HG03097 (cell line): ENCODE data around the gene GPSM1.

ENCODE experiments used
- ATAC-seq: cut with Tn5 transposase; IDR thresholded peaks from one replicate; pipeline ENCODE4 v1.9.1; 2021; ENCODE audit not compliant: unreplicated experiment, low FRiP score

GPSM1 gene

DNA sequence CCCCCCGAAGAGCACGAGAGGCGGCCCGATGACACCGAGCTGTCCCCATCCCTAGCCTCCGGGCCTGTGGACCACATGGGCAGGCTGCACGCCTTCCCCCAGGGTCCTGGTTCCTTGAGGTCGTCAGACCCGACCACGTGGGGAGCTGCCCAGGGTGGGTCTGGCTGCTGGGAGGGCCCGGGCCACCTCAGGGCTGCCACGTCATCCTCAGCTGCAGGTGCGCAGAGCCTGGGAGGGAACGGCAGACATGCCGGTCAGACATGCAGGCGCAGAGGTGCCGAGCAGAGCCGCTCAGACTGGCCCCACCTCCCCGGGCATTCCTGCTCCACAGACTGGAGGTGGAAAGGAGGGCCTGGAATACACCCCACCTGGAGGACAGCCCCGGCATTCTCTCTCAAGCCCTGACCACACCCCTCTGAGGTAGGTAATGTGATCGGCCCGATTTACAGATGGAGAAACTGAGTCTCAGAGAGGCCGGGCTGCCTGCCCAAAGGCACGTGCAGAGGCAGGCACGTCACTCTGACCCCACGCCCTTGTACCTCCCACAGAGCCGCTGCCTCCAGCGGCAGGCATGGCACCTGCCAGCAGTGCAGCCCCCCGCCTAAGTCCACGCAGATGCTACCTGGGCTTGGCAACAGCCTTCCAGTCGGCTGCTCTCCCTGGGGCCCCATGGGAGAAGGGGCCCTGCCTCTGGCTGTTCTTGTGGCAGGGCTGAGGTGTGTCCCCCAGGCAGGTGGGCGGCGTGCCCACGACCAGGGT, 24.1 kb upstream of the GPSM1 start:
- no peak for ATAC-seq

DNA sequence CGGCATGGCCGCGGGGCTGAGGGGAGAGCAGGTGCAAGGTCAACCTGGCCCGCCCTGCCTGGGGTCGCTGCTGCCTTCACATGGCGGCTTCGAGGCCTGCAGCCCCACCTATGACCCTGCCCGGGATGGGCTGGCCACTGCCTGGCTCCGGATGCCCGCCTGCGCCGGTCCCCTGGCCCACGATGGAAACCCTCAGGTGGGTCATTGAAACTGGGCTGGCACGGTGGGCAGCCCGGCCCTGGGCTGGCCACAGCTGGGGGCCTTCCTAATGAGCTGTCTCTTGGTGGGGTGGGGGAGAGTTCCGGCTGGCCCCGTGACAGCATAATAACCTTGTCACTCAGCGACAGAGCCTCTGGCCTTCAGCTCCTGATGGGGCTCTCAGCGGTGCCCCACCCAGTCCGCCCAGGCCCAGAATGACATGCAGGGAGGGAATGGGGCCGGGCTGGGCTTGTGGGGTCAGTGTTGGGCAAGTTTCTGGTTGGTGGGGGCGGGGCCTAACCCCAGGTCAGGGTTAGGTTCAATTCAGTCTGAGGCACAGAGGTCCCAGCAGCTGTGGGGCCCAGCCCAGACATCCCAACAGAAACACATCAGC, 23.4 kb upstream of the GPSM1 start, which contains the start of gene CCDC187:
TSS of gene CCDC187 (minus strand) at position 270 of the 592 bp plus-strand sequence. CDS start at position 6, 264 bp downstream.
- no peak for ATAC-seq

DNA sequence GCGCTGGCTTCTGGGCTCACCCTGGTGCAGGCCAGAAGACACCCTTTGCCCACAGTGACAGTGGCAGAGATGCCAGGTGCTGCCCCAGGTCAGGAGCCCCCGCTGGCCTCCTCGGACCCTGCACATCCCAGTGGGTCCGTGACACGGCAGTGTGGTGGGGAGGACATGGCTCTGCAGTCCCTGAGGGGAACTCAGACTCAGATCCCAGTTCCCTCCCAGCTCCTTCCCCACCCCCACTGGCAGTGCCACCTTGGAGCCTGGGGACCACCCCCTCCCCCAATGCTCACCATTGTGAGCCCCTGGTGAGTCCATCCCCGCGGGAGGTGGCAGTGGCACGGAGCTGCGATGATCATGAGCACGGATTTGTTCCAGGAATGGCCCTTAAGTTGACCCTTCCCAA, 22.9 kb upstream of the GPSM1 start:
- no peak for ATAC-seq

DNA sequence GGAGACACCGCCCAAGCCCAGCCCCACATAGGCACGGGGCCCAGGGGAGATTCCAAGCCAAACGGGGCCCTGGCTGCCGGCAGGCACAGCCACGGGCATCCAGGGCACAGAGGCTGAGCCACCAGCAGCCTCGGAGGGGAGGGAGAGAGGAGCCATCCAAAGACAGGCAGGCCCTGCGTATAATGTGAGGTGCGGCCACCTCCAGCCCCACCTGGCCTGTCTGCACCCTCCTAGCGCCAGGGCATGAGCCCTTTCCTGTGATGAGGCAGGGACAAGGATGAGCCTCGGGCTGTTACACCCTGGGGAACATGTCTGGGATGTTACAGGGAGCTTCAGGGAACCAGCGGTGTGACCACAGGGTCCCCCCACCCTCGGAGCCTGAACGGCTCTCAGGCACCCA, 22.4 kb upstream of the GPSM1 start:
- ATAC-seq, result no peak

DNA sequence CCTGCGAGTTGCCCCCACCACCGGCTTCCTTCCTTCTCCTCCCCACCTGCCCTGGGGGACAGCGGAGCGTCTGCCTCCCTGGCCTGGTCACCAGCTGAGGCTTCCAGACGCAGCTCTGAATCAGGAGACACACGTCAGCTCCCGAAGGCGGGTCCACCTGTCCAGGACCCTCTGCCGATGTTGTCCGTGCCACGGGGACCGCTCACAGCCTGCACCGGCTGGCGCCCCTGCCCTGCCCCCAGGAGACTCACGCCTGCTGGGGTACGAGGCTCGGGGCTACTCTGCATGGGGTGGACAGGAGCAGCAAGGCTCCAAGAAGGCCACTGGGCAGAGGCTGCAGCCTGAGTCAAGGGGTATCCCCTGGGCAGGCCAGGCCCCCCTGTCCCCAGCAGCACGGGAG, 21.5 kb upstream of the GPSM1 start:
- ATAC-seq, result no peak

DNA sequence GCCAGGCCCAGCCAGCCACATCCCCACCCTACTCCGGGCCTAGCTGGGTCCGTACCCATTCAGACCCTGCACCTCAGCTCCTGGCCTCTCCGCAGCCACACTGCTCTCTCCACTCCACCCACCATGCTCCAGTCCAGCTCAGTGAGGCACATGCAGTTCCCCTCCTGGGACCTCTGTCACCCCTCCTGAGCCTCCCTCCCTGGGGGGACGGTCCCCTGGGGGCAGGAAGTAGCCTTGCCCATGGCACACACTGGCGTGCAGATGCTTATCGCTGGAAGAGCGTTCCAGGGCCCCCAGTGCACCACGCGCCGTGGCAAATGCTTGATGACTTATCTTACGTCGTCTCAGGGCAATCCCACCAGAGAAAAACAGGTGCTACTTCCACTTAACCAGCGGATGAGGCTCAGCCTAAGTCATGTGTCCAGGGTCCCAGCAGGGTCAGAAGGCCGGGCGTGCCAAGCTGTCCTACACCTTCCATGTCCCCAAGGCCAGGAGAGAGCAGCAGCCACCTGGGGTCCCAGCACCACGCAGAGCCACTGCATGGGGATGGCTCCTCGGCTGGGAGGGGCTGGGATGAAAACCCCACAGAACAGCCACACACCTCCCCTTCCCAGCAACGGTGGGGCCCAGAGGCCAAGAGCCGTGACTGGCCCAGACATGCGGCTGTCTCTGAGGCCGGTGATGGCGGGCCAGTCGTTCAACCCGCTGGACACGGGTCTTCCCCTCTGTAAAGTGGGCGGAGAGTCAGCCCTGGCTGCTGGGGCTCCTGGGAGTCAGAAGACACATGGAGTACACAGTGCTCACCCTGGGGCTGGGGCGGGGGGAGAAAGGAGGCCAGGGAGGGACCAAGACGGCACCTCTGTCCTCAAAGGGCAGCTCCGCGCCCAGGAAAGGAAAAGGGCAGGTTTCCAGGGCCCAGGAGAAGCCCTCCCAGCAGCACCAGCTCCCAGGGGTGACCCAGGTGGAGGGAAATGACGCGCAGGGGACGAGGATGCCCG, 20.8 kb upstream of the GPSM1 start:
- ATAC-seq, result no peak

DNA sequence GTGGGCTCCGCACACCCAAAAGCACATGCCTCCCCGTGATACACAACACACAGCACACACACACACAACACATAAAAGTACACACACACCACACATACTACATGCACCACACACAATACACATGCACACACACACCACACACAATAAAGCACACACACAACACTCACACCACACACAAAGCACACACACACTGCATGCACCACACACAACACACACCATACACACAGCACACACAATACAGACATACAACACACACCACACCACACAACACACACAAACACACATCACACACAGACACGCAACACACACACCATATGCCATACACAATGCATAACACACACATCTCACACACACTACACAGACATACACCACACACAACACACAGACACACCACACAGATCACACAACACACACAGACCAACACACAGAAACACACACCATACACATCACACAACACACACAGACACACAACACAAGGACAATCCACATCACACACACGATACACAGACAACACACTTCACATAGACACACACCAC, 20.1 kb upstream of the GPSM1 start:
- no peak for ATAC-seq

DNA sequence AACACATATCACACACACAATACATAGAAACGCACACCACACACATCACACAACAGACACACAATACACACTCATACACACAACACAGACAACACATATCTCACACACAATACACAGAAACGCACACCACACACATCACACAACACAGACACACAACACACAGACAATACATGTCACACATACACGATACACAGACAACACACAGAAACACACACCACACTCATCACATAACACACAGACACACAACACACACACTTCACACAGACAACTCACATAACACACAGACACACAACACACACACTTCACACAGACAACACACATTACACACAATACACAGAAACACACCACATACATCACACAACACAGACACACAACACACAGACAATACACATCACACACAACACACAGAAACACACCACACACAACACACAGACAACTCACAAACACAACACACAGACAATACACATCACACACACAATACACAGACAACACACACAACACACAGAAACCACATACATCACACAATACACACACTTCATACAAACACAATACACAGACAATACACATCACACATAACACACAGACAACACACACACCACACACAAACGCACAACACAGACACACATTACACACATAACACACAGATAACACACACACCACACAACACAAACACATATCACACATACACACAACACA, 19.2 kb upstream of the GPSM1 start:
- ATAC-seq, result no peak

DNA sequence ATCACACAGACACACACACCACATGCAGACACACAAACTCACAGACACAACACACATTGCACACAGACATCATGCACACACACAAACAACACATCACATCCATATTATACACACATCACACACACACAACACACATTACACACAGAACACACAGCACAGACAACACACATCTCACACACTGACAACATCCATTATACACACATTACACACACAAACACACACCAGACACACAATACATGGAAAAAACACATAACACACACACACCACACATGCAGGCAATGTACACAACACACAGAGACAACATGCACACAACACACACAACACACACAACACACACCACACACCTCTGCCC, 18.7 kb upstream of the GPSM1 start:
- no peak for ATAC-seq

DNA sequence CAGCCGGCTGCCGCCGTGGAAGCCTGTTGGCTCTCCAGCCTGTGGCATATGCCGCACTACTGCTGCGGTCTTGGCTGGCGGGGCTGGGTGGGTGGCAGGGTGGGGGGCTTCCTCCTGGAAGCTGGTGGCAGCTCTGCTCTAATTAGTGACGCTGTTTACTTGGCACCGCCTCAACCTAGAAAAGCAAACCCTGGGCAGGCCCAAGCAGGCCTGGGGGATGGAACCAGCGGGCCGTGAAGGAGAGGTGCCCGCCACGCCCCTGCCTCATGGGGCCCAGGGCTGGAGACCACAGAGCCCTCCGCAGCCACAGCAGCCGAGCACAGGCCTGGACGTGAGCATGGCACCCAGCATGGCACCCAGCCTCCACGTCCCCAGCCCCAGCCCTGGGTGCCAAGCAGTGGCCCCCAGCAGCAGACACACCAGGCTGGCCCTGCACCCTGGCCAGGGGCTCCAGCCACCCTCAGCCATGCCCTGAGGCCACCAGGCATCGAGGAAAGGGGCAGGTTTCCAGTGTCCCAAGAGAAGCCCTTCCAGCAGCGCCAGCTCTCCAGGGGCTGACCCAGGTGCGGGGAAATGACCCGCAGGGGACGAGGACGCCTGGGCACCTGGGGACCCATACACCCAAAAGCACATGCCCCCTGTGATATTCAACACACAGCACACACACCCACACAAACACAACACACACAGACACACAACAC, 18.1 kb upstream of the GPSM1 start:
- no peak for ATAC-seq

DNA sequence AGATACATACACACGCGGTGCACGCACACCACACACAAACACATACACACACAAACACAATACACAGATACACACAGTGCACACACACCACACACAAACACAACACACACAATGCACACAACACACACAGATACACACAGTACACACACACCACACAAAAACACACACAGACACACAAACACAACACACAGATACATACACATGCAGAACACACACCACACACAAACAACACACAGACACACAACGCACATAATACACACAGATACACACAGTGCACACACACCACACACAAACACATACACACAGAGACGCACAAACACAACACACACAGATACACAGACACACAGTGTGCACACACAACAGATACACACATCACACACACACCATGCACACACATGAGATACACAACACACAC, 17.5 kb upstream of the GPSM1 start:
- no peak for ATAC-seq

DNA sequence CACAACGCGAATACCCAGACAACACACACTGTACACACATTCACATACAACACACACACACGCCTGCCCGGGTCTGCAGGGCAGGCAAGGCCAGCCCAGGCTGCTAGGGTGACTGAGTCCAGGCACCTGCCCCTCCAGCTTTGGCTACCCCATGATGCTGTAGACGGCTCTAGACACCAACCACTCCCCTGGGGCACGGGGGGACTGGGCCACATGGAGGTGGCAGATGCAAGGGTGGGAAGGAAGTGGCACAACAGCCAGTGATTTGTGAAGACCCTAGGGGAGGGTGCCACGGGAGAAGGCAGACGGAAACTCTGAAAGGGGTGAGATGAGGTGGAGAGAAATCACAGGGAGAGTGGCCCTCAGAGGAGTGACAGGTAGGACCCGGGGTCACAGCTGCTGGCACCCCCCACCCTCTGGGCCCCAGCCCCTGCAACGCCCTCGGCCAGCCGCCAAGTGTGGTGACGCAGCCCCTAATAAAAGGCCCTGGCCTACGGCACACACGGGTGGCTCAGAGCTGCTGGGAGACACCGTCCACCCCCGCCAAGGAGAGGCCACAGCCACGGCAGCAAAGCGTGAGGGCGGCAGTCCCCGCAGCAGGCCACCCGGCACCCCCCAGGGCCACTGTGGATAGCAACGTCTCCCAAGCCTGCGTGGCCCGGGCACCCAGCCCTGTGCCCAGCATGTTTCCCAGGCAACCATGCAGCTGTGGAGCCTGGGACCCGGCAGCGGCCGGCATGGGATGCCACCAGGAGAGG, 16.9 kb upstream of the GPSM1 start:
- ATAC-seq, result no peak

DNA sequence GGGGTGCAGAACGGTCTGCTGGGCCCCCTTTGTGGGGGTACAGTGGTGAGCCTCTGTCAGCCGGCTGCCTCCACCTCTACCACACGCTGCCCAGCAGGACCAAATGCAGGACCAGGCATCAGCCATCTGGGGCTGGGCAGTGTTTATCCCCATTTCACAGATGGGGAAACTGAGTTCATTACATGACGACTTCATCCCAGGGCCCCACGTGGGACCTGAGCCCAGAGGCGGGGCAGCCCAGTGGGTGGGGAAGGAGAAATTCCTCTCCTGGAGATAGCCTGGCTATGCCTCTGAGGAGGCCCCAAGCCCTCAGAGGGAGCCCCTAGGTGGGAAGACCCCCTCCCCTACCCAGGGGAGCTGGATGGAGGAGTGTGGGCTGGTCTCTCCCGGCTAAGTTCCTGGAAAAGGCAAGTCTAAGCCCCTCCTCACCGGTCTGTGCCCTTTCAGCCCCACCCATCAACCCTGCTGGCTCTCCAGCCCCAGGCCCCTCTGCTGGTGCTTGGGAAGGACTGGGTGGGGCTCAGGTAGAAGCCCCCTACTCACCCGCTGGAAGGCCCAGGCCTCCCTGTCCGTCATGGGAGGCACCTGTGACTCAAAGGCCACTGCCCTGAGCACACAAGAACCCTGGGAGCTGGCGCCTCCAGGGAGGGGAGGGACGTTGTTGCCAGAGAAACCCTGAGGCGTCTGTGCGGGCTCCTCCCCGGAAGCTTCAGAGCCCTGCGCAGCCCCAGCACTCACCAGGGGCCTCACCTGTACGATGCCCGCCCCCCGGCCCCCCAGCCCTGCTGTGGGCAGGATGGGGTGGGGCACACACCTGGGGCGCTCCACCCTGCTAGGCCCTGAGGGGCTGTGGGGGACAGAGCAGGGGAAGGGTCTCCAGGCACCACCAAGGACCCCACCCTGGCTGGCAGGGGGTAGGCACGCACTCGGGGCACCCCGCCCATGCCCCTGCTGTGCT, 16.0 kb upstream of the GPSM1 start:
- no peak for ATAC-seq

DNA sequence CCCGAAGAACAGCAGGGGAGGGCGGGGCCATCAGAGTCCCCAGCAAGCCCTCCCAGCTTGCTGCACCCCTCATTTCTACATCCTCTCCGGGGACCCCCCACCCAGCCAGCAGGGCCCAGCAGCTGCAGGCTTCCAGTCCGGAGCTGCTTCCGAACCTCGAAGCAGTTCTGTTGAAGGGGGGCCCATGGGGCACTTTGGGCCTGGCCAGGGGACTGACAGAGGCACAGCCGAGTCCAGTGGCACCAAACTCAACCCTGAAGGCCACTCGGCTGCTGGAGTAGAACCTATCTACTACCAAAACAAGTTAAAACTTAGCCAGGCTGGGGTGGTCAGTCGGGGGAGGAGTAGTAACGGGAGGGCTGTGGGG, 15.3 kb upstream of the GPSM1 start:
- no peak for ATAC-seq

DNA sequence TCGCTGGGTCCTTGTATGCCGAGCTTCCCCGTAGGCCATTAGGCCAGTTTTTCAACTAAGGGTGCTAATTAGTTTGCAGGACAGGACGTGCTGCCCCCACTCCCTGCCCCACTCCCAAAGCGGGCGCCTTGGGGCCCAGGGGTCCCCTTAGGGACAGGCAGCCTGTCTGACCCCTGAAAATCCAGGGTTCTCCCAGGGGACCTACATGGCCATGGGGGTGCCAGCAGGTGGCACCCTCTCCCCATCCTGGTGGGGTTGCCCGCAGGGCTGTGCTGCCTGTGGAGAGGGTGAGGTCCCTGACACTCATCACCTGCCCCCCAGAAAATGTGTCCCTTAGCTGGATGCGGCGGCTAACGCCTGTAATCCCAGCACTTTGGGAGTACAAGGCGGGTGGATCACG, 14.9 kb upstream of the GPSM1 start:
- no peak for ATAC-seq

DNA sequence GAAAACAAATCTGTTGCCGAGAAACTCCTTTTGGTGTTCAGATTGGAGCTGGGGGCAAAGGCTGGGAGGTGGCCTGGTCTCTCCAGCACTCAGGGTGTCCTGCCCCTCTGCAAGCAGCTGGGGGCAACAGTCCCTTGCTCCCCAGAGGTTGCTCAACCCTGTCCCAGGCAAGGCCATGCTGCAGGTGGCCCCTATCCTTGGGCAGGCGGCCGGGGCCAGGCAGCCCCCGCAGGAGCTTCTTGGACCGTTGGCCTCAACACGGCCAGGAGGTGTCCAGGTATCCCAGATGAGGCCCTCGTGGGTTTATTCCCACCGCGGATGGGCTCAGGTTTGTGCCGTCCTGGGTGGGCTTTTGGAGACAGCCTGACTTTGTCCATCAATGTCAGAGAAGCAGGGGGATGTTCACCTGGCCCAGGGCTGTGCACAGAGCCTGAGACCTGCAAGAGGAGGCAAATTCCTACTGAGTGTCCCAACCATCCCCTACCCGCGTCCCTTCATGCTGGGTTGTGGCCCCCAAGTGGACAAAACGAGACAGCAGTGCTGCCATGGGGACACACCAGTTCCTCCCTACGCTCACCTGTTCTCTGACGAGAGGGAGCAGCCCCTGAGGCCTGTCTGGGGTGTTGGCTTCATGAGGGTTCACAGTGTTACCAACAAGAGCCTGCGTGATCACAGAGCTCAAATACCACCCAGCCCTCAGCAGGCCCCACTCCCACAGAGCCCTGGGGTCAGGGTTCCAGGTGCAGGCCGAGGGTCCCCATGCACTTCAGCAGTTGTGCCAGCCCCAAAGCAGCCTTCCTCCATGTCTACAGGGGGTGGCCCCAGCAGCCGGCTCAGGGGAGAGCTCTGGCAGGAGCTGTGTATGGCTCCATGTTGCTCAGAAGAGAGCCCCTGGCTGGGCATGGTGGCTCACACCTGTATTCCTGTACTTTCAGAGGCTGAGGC, 14.0 kb upstream of the GPSM1 start:
- no peak for ATAC-seq

DNA sequence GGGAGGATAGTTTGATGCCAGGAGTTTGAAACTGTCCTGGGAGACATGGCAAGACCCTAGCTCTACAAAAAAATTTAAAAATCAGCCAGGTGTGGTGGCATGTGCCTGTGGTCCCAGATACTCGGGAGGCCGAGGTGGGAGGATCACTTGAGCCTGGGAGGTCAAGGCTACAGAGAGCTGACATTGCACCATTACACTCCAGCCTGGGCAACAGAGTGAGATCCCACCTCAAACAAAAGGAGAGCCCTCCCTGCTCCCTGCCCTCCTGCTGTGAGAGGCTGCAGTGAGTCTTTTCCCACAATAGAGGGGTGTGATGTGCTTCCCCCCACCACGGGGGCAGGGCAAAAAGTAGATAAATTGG, 13.3 kb upstream of the GPSM1 start:
- ATAC-seq, result no peak
